Loucy (cell line): ENCODE measurements around the gene DOCK9.

Experiments
- CTCF ChIP-seq: fragments of 200-600 bp; sonication (generic); conservative IDR thresholded peaks from 2 replicates; pipeline ENCODE4 v1.5.1; 2014; ENCODE audit warnings: mild to moderate bottlenecking, antibody characterized with exemption, low read length
- EZH2phosphoT487 ChIP-seq: fragments of 200-600 bp; IDR thresholded peaks from 2 replicates; pipeline ENCODE4 v1.6.1; 2018; ENCODE audit warnings: antibody characterized with exemption, mild to moderate bottlenecking, moderate library complexity, borderline replicate concordance

- TF ChIP-seq CTCF (no peak), EZH2phosphoT487 (no peak)
Measured at GRCh38 chr13:98959291-98959690, 18.6 kb downstream of the DOCK9 start.
